Measurements from ENCODE around the gene FGFR3. TPM values are rescaled to one million over a fixed set of nuclear protein-coding genes. Genes with fewer than 3 reads are reported as not detected.

FGFR3 gene
- total and polyA plus RNA-seq, 10 of the 15 experiments (the other 5 are each of a cell fraction or from before 2014, with no cell fraction given) = 0.05 to 0.33 (median 0.18) TPM; not detected in 6

DNA sequence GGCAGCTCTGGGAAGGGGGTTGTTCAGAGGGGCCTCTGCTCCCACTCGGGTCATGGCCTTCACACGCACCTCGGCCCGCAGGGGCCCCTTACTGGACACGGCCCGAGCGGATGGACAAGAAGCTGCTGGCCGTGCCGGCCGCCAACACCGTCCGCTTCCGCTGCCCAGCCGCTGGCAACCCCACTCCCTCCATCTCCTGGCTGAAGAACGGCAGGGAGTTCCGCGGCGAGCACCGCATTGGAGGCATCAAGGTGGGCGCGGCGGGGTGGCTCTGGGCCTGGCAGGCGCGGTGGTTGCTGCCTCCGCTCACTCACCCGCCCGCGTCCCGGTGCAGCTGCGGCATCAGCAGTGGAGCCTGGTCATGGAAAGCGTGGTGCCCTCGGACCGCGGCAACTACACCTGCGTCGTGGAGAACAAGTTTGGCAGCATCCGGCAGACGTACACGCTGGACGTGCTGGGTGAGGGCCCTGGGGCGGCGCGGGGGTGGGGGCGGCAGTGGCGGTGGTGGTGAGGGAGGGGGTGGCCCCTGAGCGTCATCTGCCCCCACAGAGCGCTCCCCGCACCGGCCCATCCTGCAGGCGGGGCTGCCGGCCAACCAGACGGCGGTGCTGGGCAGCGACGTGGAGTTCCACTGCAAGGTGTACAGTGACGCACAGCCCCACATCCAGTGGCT, 8.3 kb downstream of the FGFR3 start:
- RAD21 ChIA-PET (ENCODE audit: unreplicated experiment) = no interaction called here
- WGBS (ENCODE audit: insufficient coverage, insufficient replicate concordance, low lambda C conversion rate, missing lambda C conversion rate) = 77% methylated on average over 44 of the region's 56 CpGs
- H3K4me1 ChIP-seq (ENCODE audit: control insufficient read depth, insufficient read depth, low read length) = no peaks in the 10 kb centered on the region
- H3K4me2 ChIP-seq (ENCODE audit: control insufficient read depth, insufficient read depth) = no peak overlapping the region
- BruUV-seq (replicated peaks) = no TSS peak
- no peak for ATAC-seq
- no peak overlapping the region for H3K27ac ChIP-seq (ENCODE audit: control insufficient read depth, insufficient read depth)
- H3K4me3 ChIP-seq = no peak overlapping the region
- intact Hi-C loops (cut with micrococcal nuclease; ENCODE audit: unreplicated experiment) (no loop called here), in situ Hi-C loops (cut with MboI) (no loop called here)
- H3K9ac ChIP-seq (ENCODE audit: control insufficient read depth, insufficient read depth, low read length) = no peak overlapping the region
- no peak for DNase-seq (ENCODE audit: low read depth, low spot score)
- CTCF ChIA-PET = no interaction called here
- H3K27me3 ChIP-seq (replicated peaks in 1 of 2; ENCODE audit: control insufficient read depth in 2 of 2, insufficient read depth in 2 of 2, low read length in 1 of 2) = no peaks in the 10 kb centered on the region
- no peaks in the 10 kb centered on the region for H3K36me3 ChIP-seq (ENCODE audit: control insufficient read depth in 2 of 2, insufficient read depth in 2 of 2, low read length in 1 of 2)
- no peak for FAIRE-seq
- POLR2A ChIA-PET = no interaction called here
- H3K79me2 ChIP-seq (ENCODE audit: control insufficient read depth, insufficient read depth, low read length) = no peaks in the 10 kb centered on the region
- H3K9me3 ChIP-seq (replicated peaks; ENCODE audit: control insufficient read depth, insufficient read depth, low read length) = no peaks in the 10 kb centered on the region
- TF ChIP-seq IRF4 (IDR thresholded peaks at IDR 0.05; ENCODE audit: low read depth, low read length) (no peak), CREB1 (IDR thresholded peaks at IDR 0.05; ENCODE audit: low read depth) (no peak), RB1 (IDR thresholded peaks at IDR 0.05; ENCODE audit: borderline replicate concordance) (no peak), ZSCAN29 (IDR thresholded peaks at IDR 0.05) (no peak), SKIL (IDR thresholded peaks at IDR 0.05; ENCODE audit: low read depth, poor library complexity, severe bottlenecking) (no peak)
- SMC1A ChIA-PET (ENCODE audit: uncharacterized antibody, unreplicated experiment) = no interaction called here
- no peak overlapping the region for H2AFZ ChIP-seq (ENCODE audit: control insufficient read depth, low read depth, low read length)
- H4K20me1 ChIP-seq (ENCODE audit: control insufficient read depth, insufficient read depth) = no peaks in the 10 kb centered on the region
